Fibroblast of villous mesenchyme (primary cell): Measurements from ENCODE around the gene KIAA1217. TPM values are rescaled to one million over a fixed set of nuclear protein-coding genes. Genes with fewer than 3 reads are reported as not detected.

Experiments used
- DNase-seq: peaks from one replicate; pipeline ENCODE4 v3.0.0-alpha.2; 2010; ENCODE audit warnings: low read depth
- H3K4me3 ChIP-seq: 2 replicates; pipeline ENCODE4 v1.5.1; 2011; ENCODE audit warnings: low read depth, mild to moderate bottlenecking, low read length
- small RNA-seq: library from RNA; depleted of rRNA; stranded (forward); fragments of <200 nt; gene quantifications from one replicate; pipeline ENCODE3, GENCODE V24; 2012
- total RNA-seq: library from RNA; depleted of rRNA; stranded (reverse); fragments of >200 nt; gene quantifications from 2 replicates; pipeline ENCODE4 v1.2.3, GENCODE V29; 2012
- TF ChIP-seq, protein P1 (sequence below): IDR thresholded peaks from 2 replicates; pipeline ENCODE4 v1.5.1; 2012; ENCODE audit warnings: low read depth, mild to moderate bottlenecking, low read length; ENCODE audit not compliant: insufficient read depth

Gene KIAA1217
- total RNA-seq, 1 donor: 0.86 TPM

- H3K4me3 ChIP-seq: no peak overlapping the region
- DNase-seq: no peak
- TF ChIP-seq, protein P1, sequence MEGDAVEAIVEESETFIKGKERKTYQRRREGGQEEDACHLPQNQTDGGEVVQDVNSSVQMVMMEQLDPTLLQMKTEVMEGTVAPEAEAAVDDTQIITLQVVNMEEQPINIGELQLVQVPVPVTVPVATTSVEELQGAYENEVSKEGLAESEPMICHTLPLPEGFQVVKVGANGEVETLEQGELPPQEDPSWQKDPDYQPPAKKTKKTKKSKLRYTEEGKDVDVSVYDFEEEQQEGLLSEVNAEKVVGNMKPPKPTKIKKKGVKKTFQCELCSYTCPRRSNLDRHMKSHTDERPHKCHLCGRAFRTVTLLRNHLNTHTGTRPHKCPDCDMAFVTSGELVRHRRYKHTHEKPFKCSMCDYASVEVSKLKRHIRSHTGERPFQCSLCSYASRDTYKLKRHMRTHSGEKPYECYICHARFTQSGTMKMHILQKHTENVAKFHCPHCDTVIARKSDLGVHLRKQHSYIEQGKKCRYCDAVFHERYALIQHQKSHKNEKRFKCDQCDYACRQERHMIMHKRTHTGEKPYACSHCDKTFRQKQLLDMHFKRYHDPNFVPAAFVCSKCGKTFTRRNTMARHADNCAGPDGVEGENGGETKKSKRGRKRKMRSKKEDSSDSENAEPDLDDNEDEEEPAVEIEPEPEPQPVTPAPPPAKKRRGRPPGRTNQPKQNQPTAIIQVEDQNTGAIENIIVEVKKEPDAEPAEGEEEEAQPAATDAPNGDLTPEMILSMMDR: no peak
Observed at GRCh38 chr10:24597426-24597825, 388.5 kb downstream of the KIAA1217 start.

Small RNA genes lying within 50 kb of the gene (small RNA-seq; reads per million reads assigned to genes)
- gene AC063961.1 (not detected), gene MIR603 (not detected)
